GM18498 (cell line): ENCODE data around the gene FAM131A.
A peak's percentile ranks its signal among the peaks of the same experiment; 100 is the strongest.

Source experiments
- ATAC-seq: cut with Tn5 transposase; IDR thresholded peaks from one replicate; pipeline ENCODE4 v1.9.1; 2021; ENCODE audit warnings: mild to moderate bottlenecking, moderate library complexity; ENCODE audit not compliant: unreplicated experiment

FAM131A gene

DNA sequence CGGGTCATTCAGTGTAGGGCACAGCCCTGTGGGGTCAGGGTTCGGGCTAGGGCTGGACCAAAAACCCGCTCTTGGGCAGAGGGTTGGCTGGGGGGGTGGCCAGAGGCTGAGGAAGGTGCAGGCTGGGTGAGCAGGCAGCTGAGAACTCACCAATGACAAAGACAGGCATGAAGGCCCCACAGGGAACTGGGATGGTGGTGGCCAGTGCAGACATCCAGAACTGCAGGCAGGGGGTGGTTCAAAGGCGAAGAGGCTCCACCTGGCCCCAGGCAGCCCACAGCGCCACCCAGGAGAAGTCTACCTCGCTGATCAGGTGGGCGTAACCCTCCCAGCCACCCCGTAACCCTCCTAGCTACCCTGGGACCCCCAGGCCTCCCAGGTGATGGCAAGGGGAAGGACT lies 17.4 kb downstream of the FAM131A start:
- no peak for ATAC-seq

DNA sequence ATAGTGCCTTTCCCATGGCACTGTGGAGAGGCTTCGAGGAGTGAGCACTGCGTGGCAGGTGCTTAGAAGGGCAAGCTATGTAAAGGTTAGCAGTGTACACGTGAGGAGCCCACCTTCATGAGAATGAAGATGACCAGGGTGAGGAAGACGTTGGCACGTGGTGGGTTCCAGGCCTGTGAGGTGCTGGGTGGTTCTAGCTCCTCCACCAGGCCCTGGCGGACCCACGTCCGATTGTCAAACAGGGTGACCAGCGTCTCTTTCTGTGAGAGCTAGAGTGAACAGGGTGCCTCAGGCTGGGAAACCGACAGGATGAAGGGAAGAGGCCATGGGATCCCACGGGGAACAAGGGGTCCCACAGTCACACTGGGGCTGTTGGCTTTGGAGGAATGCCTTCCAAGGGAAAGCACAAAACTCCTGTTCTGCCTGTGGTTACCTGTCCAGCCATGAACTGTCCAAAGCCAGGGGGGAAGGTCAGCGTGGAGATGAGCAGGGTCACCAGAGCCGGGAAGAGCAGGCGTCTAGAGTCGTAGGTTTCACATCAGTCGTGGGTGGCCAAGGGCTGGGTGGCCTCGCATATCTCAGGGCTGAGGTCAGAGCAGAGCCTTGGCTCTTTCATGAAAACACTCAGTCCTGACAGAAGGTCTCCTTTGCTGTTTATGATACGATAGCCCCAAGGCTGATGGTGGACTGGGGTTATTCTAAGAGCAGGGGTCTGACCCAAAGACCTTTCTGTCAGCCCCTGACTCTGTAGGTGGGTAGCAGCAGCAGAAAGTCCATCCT lies 18.1 kb downstream of the FAM131A start:
- ATAC-seq = no peak

DNA sequence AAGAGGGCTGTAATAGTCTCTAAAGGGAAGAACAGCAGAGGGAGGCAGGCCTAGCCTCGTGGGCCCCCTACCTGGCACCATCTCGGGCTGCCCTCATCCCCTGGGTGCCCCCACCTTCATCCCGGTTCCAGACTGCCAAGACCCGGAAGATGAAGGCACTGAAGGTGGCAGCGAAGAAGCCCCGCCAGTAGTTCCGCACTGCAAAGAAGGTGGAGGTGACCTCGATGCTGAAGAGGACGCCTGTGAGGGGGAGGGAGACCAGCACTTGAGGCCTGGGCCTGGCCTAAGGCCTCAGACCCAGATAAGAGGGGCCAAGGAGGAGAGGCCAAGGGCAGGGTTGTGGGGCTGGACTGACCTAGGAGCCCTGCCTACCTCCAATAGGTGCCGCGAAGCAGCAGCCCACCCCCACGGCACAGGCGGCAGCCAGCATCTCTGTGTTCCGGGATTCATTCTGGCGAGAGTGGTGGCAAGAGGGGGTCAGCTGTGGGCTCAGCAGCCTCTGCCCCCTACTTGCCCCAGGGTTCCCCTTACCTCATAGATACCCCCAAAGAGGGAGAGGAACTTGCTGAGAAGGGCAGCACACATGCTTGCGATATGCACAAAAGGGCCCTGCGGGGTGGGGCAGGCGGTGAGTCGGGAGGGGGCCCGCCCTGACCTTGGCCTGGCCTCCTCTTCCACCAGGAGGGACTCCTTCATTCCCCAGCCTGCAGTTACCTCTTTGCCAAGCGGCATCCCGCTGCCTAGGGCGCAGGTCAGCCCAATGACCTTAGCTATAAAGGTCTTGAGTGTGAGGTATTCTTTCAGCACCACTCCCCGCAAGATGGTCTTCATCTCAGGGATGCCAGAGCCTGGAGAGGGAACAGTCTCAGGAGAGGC lies 20.1 kb downstream of the FAM131A start:
- ATAC-seq = no peak

DNA sequence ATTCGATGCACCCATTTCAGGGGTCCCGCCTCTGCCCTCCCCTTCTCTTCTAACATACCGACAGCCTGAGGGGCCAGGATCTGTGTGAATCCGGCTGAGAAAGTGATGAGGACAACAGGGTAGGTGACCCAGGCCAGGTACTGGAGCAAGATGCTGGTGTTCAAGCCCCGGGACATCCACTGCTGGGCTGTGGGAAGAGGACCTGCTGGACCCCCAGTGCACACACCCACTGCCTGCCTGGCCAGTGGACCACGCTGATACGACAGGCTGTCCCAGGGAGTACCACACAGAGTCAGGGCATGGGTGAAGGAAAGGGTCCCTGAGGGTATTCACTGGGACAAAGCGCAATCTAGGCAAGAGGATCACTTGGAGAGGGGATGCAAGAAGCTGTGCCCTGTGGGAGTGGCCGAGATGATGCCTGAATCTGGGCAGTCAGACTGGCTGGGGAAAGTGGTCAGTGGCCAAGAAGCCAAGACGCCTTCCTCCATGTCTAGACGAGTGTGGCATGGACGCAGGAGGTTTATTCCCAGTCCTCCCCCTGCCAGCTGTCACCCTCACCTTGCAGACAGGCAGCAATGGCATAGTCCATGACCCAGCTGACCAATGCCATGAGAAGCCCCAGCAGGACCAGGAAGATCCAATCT lies 20.8 kb downstream of the FAM131A start:
- ATAC-seq = no peak

DNA sequence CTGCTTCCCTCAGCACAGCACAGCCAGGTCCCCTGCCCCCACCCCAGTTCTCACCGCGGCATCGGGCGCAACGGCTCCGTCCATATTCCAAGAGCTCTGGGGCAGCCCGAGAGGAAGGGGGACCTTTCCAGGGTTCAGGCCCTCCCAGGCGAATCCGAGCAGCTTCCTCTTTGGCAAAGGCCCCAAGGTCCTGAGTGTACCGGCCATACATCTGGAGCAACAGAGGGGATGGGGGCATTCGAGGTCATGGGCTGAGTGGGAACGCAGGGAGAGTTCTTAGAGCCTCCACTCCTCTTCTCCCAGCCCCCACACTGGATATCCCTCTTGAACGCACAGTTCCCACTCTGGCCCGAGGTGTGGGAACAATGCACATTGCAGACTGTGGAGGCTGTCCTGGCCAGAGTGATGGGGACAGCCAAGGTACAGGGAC lies 21.5 kb downstream of the FAM131A start:
- ATAC-seq = no peak

DNA sequence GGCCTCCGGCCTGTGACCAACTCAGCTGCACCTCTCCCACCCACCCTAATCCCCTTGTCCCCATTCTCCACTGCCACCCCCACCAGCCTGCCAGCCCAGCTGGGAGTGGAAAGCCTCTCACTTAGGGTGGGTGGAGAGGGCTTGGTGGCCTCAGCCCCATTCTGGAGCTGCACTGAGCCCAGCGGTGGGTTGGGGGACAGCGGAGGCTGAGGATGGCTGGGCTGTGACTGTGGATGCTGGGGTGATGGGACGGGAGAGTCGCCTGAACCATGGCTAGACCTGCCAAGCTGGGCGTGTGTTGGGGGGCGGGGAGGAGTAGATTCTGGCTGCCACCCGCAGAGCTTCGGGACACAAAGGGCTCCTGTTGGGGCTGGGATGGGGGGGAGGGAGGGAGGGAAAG lies 22.2 kb downstream of the FAM131A start:
- ATAC-seq = no peak

- ATAC-seq = no peak
These were observed 22.9 kb downstream of the FAM131A start for GRCh38 chr3:184360070-184360928.

DNA sequence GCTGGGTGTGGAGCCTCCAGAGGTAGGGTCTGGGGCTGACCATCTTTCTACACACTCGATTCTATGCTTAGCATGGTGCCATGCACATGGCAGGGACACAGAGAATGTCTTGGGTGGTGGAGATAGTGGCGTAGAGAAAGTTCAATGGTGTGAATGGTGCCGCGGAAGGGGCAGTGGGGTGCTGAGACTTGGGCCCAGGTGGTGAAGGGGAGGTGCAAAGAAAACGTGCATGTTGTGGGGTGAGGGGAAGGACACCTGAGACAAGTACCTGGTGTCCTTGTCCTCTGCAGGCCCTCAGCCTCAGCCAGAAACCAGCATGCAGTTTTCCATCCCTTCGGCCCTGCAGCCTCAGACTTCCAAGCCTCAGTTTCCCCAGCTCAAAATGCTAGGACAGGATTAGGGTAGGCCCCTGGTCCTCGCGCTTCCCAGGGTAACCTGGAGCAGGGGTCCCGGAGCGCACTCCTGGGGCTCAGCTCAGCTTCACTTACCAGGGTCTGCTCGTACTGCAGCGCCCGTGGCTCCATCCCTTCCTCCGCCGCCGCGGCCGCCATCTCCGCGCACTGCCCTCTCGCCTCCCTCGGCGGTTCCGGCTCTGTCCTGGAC lies 23.6 kb downstream of the FAM131A start:
- ATAC-seq = peak; percentile 4

DNA sequence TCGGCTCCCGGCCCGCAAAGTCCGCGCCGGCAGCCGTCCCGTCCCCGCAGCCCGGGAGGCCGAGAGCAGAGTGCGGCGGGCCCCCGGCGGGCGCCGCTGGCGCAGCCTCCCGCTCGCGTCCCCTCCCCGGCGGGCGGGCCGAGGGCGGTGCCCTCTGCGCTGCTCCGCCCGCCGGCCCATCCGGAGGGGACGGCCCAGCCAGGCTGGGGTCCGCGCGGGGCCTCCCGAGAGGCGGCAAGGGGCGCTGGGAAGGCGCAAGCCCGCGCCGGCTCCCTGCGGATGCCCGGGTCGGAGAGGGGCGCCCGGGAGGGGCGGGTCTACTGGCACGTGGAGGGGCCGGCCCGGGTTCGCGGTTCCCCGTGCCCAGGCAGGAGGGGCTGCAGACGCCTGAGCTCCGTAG lies 24.1 kb downstream of the FAM131A start, which contains the start of the genes CLCN2 and POLR2H:
Gene CLCN2 (minus strand): TSS at position 74 of the 400 bp plus-strand sequence. CDS start 126 bp downstream, outside the sequence.
Gene POLR2H (plus strand): TSS at position 179 of the 400 bp plus-strand sequence. CDS start 1,783 bp downstream, outside the sequence.
- peak; percentile 47 for ATAC-seq

DNA sequence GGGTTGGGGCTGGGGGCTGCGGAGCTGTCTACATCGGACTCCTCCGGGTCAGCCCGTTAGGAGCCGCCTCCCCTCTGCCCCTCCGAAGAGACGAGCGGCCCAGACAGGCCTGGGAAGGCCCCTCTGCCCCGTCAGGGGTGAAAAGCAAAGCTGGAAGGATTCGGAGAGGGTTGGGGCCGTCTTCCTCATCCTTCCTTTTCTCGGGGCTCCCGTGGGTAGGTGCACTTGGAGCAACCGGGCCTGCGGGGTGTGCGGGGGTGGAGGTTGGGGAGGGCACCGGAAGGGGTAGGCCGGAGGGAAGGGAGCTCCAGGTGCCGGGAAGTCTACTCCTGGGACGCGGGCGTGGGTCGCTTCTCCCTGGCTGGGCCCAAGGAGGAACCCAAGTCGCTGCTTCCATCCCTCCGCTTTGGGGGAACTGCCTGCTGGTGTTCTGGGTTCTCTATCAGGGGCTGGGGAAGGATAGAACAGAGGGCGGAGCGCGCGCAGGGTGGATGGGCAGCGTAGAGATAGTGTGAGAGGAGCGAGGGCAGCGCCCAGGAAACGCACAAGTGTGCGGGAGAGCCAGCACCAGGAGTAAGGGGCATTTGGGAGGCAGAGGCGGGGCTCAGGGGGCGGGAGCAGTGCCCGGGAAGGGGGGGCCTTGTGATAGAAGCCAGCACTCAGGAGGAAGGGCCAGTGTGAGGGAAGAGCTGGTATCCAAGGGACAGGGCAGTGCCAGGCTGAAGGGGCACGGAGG lies 24.7 kb downstream of the FAM131A start:
- ATAC-seq = peak; percentile 6

DNA sequence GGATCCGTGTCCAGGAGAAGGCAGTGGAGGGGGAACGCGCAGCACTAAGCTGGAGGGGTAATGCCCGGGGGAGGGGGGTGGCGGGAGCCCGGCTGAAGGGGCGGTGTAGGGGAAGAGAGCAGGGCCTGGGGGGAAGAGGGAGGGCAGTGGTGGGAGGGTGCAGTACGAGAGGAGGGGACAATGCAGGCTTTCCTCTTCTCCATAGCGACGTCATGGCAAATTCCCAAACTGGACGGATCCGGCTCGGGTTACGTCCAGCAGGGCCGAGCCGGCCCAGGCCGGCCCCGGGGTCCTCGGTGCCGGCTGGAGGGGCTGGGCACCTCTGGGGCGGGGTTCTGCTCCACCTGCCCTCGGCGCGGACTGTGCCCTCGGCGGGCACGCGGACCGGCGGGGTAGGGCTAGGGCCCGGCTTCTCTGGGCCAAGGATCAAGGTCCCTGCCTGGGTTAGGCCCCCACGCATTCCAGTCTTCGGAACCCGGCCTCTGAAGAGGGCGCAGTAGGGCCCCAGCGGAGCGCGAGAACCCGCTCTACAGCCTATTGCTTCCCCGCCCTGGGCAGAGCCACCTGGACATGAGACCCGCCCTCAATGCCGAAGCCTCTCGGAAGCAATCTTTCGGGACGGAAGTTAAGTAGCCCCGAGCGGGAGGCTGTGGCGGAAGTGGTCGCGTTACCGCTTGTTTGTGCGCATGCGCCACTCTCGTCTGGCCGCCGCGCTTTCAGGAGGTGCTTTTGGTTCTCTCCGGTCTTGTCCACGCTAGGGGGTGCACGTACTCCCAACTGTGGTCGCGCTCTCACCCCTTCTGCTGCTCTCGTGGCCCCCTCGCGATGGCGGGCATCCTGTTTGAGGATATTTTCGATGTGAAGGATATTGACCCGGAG lies 25.5 kb downstream of the FAM131A start:
- ATAC-seq = peak; percentile 82

DNA sequence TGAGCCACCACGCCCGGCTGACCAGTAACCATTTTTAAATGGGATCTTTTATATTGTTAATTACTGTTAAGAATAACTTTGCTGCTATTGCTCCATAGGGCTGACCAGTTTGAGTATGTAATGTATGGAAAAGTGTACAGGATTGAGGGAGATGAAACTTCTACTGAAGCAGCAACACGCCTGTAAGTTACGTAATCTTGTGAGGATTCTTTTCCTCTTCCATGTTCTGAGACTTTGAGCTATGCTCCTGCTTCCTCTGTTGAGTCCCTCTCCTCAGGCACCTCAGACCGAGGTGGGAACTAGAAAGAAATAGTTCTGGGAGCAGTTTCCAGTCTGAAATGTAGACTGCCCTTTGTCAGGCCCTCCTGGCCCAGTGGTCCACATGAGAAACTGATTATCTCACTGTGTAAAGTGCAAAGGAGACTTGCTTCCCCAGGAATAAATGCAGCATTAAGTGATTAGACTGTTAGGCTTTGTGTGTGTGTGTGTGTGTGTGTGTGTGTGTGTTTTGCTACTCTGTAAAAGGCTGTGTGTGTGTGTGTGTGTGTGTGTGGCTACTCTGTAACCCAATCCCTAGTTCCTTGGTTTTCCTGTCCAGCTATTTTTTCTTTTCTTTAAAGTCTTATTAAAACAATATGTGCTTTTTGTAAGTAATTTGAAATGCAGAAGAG lies 29.4 kb downstream of the FAM131A start:
- ATAC-seq = no peak

- ATAC-seq = no peak
These were observed 30.7 kb downstream of the FAM131A start for GRCh38 chr3:184368116-184368515.

- ATAC-seq = no peak
These were observed 31.3 kb downstream of the FAM131A start for GRCh38 chr3:184368586-184369183.

- peak; percentile 85 for ATAC-seq
These were observed 34.2 kb downstream of the FAM131A start for GRCh38 chr3:184371570-184372018.

DNA sequence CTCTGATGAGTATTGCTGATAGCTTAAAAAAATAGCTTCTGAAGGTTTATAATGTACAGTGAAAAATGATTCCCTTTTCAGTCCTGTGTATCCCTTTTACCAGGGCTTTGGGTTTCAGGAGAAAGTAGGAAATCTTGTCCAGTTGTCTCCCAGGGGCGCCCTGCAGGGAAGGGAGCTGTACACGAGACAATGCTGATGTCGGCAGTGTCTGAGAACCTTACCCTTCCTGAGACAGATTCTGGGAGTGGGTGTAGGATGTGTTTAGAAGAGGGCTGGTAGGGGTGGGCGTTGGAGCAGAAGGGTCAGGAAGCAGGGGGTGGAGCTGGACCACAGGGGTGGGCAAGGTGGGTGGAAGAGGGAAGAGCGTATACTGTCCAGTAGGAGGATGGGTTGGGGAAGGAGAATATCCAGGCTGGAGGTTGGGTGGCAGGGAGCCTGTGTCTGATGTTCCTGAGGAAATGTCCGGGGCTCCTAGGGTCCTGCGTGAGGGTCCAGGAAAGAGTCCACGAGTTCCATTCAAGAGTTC lies 35.0 kb downstream of the FAM131A start:
- ATAC-seq = no peak

- ATAC-seq = no peak
These were observed 35.5 kb downstream of the FAM131A start for GRCh38 chr3:184372911-184373310.
